Stimulated activated CD4-positive, alpha-beta T cell treated with anti-CD3 and anti-CD28 coated beads, TNF-alpha, amount 100 ng/mL, for 1 hour (primary cell): ENCODE data around the gene BAIAP2L1.

ENCODE experiments used
- DNase-seq, 3 donors: peaks; one replicate each; pipeline ENCODE4 v3.0.0-alpha.2; 2020; ENCODE audit warnings: low read depth in 3 of 3, low spot score in 1 of 3

The BAIAP2L1 gene

GRCh38 chr7:98360221-98361130, 40.4 kb downstream of the BAIAP2L1 start:
- DNase-seq, result no peak

- DNase-seq, result no peak
These were observed 41.5 kb downstream of the BAIAP2L1 start for GRCh38 chr7:98359395-98359794.

GRCh38 chr7:98358706-98359105, 42.2 kb downstream of the BAIAP2L1 start:
- DNase-seq, result no peak

DNA sequence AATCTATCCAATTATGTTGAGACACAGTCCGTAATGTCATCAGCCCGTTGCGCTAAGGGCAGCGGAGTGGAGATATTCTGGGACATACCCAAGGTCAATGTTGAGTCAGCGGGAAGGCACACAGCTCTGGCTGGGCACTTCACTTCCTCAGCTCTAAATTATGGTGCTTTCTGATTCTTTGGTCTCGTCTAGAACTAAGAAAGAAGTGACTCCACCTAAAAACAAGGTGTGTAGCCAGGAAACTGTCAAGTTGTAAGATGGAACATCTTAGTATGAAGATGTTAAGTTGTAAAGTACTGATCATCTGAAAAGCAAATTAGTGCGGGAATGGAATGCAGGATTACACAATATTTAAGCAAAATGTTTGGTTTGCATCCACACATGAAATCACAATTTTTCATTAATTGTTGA, 43.1 kb downstream of the BAIAP2L1 start:
- DNase-seq, result no peak

- no peak for DNase-seq
These were observed 45.7 kb downstream of the BAIAP2L1 start for GRCh38 chr7:98355250-98355538.

DNA sequence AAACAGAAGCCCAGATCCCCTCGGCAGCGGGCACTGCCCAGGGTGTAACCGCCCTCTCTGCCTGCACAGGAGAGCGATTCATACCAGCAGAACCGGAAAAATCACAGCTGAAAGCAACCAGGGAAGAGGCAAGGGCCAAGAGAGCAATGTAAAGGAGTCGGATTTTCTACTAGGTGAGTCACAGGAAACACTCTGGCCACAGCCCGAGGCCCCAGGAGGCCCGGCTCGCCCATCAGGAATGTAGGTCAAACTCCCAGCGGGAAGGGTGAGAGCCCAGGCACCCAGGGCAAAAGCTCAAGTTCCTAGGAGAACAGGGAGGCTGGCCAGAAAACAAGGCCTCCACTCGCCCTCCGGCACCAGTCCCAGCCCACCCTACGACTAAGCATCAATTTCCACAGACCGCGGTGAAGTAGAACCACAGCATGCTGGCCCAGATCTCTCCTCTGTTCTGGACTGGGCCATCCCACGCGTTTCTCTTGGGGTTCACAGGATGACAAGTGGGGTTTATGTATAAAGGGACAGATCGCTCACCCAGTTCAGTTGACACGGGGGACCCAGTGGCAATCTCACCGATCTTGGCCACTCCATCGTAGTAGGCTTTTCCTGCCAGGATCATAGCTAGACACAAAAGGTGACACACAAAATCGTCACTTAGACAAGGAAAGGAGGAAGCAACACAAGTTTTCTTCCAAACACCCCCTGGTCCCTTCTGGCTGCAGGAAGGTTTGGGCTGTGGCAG, 46.2 kb downstream of the BAIAP2L1 start:
- DNase-seq, result no peak

GRCh38 chr7:98354052-98354451, 46.8 kb downstream of the BAIAP2L1 start:
- DNase-seq, result no peak

DNA sequence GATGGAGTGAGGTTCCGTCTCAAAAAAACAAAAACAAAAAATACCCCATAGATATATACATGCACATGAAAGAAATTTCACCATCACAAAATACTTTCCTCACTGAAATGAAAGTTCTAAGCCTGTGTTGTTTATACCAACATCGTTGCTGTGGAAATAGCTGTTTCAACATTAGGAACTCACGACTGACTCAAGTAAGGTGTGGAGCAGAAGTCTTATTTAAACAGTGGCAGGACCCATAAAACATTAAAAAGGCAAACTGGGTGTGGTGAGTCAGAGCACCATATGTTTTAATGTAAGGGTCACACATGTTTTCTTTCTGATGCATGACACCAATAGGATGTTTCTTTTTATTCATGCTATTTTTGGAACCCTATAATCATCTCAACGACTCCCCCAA, 48.3 kb downstream of the BAIAP2L1 start:
- DNase-seq, result no peak

GRCh38 chr7:98351136-98351535, 49.8 kb downstream of the BAIAP2L1 start:
- DNase-seq, result no peak

GRCh38 chr7:98348726-98349474, 52.0 kb downstream of the BAIAP2L1 start:
- no peak for DNase-seq

DNA sequence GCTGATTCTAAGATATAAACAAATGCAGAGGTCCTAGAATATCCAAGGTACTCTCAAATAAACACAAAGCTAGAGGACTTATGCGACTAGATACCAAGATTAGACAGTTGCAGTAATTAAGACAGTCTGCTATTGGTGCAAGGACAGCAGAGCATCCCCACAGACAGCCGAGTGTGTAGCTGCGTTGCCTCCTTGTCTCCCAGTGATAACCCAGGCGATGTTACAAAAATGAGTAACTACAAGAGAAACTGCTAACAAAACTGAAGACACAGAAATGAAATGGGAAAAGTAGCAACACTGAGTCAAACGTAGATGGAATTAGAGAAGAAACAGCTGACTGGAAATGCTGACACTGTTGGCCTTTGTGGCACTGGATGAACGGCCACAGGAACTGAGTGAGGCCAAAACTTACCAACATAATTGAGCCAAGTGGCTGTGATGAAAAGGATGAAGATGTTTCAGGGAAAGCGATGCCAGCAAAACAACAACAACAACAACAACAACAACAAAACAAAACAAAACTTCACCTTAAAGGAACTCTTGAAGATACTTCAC, 54.3 kb downstream of the BAIAP2L1 start:
- no peak for DNase-seq

DNA sequence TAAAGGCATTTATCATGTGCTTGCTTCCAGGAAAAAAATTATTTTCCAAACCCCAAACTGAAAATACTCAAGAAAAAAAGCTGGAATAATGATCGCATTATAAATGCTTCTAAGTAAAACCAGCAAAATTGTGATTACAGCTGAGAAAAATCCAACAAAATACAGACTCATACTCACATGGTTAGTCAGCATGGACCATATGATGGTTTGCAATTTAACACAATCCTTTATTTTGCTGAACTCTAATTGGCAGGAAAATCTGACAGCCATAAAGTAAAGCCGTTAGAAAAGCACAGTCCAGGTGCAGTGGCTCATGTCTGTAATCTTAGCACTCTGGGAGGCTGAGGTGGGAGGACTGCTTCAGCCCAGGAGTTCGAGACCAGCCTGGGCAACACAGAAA, 59.8 kb downstream of the BAIAP2L1 start:
- DNase-seq, result no peak

GRCh38 chr7:98339043-98339442, 61.8 kb downstream of the BAIAP2L1 start:
- no peak for DNase-seq

GRCh38 chr7:98338441-98338840, 62.4 kb downstream of the BAIAP2L1 start:
- DNase-seq, result no peak

DNA sequence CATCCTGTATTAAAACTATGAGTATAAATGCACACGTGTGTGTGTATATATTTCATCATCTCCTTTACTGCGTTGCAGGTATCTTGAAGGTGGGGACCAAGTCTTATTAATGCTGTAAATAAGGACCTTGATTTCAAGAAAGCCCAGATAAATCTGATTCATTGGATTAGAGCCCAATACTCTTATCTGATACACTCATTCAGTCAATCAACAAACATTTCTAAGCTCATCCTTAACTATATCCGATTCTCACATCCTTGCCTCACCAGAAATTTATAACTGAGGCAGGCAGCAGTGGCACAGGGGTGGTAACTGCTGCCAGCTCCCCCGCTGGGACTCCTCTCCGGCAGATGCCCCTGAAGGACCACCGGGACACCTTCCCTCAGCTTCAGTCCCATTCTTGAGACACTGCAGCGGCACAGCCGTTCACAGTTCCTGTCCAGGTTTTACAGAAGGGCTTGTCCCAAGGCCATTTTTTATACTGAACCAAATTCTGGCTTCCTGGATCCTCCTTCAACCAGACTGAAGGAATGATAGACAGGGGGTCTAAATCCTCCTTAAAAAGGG, 65.4 kb downstream of the BAIAP2L1 start:
- no peak for DNase-seq

- no peak for DNase-seq
These were observed 66.8 kb downstream of the BAIAP2L1 start for GRCh38 chr7:98334081-98334480.

- no peak for DNase-seq
These were observed 69.9 kb downstream of the BAIAP2L1 start for GRCh38 chr7:98330926-98331529.

DNA sequence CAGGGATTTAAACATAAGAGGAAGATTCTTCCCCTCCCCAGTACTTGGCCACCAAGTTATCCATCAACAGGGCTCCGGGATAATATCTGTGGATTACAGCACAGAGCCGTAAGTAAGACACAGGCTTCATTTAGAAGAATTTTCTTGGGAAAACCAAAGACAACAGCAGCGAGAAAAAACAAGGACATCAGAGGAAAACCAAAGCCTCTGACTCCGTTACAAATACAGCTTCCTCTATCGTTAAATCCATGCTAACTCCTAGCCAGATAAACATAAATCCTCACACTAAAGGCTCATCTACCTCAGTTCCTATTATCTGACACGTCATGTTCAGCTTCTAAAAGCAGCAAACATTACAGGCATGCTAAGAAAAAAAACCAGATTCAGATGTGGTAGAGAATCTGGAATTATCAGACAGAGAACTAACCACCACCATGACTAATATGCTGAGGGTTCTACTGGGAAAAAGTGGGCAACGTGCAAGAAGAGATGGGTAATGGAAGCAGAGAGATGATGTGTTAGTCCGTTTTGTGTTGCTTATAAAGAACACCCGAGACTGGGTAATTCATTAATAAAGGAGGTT, 71.0 kb downstream of the BAIAP2L1 start:
- no peak for DNase-seq

DNA sequence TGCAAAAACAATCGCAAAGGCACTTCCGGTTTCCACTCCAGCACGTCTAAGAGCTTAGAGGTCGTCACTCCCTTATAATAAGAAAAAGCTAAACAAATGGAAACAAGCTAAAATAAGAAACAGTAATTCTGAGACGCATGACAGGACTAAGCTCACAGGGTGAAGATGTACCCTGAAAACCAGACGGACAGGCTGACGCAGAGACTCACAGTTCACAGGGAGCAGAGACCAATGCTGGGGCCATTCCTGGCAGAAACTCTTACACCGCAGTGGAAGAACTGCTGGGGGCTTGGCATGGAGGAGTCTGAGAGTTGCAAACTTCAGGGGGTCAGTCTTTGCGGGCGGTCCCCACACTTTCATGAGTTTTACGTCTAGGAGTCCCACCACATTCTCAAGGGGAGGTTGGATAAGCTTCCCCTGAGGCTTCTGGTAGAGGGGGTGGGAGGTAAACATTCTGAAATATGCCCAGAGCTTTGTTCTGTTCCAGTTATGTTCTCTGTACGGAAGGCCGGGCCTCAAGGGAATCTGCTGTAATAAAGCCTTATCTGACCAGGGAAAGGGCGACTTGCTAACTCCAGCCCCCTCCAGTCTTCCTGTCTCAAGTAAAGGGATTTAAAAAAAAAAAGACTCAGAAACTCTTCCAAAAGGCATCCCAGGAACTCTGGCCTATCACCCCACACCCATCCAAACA, 71.6 kb downstream of the BAIAP2L1 start:
- no peak for DNase-seq

GRCh38 chr7:98324782-98325181, 76.1 kb downstream of the BAIAP2L1 start:
- no peak for DNase-seq
